Dedifferentiated amniotic fluid mesenchymal stem cell (primary cell): ENCODE data around the gene EDA.
"Not testable (repeated sequence)": the region's sequence is repeated elsewhere in the genome, so short reads cannot be mapped to it uniquely, and the experiment has no call there.

ENCODE experiments used
- DNase-seq: peaks from one replicate; pipeline ENCODE4 v3.0.0-alpha.2; 2016; ENCODE audit errors: extremely low spot score

Gene EDA

DNA sequence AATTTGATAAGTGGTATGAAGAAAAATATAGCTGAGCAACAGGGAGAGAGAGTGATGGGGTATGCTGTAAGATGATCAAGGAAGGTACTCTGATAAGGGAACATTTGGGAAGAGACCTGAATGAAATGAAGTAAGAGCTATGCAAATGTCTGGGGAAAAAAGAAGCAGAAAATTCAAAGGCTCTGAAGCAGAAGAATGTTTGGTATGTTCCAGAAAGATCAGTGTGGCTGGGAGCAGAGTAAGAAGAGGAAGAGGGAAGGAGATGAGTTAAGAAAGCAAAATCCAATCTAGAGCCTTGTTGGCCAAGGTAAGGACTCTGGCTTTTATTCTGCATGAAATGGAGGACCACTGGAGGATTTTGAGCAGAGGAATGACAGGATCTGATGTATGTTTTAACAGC lies 343.8 kb downstream of the EDA start:
- no peak for DNase-seq

DNA sequence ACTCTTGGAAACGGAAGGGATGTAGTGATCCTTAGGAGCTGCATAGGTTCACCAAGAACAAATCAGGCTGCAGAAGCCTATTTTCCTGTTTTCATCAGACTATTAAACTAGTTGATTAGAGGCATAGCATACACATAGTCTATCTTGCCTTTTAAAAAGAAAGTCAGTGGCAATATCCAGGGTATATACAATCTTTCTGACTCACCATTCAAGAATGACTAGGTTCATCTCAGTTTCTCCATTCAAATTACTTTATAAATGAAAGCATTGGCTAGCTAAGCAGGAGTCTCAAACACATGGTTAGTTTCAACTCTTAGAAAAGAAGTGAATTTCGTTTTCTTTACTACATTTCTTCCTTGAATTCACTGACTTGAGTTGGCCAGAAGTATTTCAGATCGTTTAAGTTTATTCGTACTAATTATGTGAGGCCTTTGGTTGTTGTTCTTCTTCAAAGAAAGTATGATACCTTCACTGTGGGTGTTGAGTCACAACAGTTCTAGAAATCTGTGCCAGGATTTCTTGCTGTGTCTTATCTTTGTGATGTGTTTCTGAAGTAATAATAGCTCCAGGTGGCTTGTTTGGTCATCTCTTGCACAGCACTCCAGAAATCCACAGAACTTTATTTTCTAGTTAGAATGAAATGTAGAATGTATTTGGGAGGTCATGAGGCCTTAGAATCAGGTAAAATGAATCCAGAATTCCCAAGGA lies 345.6 kb downstream of the EDA start:
- no peak for DNase-seq

GRCh38 chrX:69968950-69969349 lies 353.0 kb downstream of the EDA start:
- no peak for DNase-seq

DNA sequence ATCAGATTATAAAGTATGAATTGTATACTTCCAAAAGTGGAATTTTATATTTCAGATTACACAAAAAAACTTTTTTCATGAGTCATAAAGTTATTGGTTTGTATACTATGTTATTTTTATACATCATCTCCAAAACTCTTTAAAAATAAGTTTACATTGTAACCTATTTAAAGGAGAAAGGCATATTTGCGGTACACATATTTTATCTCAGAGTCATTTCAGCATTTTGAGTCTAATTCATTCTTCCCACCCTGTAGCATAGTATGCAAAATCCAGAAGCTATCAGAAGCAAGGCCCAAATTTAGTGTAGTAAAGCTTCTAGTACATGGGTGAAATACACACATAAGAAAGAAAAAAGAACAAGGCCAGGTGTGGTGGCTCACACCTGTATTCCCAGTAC lies 353.5 kb downstream of the EDA start:
- no peak for DNase-seq

GRCh38 chrX:69987691-69988090 lies 371.8 kb downstream of the EDA start:
- DNase-seq, result no peak

GRCh38 chrX:69988955-69989394 lies 373.1 kb downstream of the EDA start:
- no peak for DNase-seq

DNA sequence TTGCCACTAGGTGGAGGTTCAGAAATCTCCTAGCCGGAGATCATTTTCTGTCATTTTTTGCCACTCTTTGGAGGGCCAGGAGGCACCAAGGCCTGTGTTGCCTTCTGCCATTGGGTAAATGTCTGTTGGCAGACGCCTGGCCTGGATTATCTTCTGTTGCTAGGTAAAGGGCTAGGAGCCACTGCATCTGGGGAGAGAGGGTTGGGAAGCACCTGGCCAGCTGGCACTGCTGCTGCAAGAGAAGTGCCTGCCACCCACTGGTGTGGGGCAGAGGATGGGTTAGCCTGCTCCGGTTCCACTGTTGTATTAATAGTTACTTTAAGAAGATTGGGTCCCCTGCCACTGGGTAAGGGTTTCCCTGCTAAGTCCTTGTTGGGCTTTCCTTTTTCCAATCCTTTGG lies 375.8 kb downstream of the EDA start:
- no peak for DNase-seq

GRCh38 chrX:69993494-69993893 lies 377.6 kb downstream of the EDA start:
- DNase-seq, result no peak

- DNase-seq, result no peak
Measured at GRCh38 chrX:69995362-69996112, 379.6 kb downstream of the EDA start.

DNA sequence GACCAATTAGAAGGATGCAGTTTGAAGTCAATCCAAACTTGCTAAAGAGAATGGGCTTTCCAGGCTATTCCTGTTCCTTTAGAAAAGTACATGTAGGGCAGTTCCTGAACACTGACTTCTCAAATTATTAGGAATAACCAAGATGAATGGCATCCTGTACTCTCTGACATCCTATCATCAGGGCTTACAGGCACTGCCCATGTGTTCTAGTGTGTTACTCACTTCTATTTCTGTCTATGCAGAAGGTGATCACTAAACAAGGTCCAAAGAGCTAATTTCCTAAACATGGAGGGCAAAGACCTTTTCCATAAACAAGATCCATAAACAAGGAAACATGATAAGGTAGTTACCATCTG lies 380.2 kb downstream of the EDA start:
- no peak for DNase-seq

DNA sequence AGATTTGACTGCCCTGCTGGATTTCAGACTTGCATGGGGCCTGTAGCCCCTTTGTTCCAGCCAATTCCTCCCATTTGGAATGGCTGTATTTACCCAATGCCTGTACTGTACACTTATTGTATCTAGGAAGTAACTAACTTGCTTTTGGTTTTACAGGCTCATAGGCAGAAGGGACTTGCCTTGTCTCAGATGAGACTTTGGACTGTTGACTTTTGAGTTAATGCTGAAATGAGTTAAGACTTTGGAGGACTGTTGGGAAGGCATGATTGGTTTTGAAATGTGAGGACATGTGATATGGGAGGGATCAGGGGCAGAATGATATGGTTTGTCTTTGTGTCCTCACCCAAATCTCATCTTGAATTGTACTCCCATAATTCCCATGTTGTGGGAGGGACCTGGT lies 382.4 kb downstream of the EDA start:
- not testable (repeated sequence) for DNase-seq

DNA sequence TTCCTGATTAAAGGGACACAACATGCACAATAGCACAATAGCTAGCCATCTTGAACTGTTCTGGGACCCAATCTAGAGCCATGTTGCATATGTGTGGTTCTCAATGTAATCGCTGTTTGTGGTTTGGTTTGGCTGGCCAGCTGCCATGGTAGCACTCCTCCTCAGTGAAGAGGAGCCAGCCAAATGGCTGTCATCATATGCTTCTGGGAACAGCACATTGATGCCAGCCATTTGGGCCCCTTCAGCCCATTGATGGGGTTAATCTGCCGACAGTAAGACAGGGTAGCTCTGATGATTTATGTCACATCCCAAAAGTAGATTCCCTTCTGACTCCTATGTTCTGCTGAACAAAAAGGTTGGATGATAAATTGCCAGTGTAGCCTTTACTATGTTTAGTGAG lies 385.4 kb downstream of the EDA start:
- DNase-seq, result no peak

GRCh38 chrX:70001708-70002341 lies 385.9 kb downstream of the EDA start:
- no peak for DNase-seq

- DNase-seq, result no peak
Measured at GRCh38 chrX:70007946-70008345, 392.0 kb downstream of the EDA start.

DNA sequence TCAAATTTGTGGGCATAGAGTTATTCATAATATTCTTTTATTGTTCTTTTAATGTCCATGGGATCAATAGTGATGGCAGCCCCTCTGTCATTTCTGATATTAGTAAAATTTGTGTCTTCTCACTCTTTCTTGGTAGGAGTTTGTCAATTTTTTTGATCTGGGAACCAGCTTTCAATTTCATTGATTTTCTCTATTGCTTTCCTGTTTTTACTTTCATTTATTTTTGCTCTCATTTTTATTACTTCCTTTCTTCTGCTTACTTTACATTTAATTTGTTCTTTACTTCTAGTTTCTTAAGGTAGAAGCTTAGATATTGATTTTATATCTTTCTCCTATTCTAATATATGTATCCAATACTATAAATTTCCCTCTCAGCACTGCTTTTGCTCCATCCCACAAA lies 393.1 kb downstream of the EDA start:
- no peak for DNase-seq

DNA sequence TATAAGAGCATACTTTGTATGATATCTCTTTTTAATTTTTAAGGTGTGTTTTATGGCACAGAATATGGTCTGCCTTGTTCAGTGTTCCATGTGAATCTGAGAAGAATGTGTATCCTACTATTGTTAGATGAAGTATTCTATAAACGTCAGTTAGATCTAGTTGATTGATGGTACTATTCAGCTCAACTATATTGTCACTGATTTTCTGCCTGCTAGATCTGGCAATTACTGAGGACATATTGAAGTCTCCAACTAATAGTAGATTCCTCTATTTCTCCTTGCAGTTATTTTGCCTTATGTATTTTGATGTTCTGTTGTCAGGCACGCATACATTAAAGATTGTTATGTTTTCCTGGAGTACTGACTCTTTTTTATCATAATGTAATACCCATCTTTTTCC lies 394.1 kb downstream of the EDA start:
- no peak for DNase-seq

- DNase-seq, result no peak
Measured at GRCh38 chrX:70012756-70013155, 396.8 kb downstream of the EDA start.

- DNase-seq, result no peak
Measured at GRCh38 chrX:70013466-70014381, 397.8 kb downstream of the EDA start.

GRCh38 chrX:70016513-70016912 lies 400.6 kb downstream of the EDA start:
- no peak for DNase-seq

DNA sequence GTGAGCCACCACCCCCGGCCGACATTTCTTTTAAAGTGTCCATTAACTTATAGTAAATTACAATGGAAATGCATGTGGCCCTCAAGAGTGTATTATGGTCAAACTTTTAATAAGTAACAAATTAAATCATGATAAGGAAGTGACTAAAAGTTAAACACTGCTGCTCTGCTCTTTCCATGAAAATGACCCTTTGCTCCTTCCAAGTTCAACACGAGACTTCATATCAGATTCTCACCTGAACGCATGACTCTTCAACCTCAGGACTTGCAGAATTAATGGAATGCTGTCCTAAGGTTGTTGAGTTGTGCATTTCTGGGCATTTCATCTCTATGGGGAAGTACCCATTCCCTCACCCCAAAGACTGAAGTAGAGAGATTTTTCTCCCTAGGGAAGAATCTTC lies 406.7 kb downstream of the EDA start:
- DNase-seq, result no peak

- no peak for DNase-seq
Measured at GRCh38 chrX:70025464-70025863, 409.6 kb downstream of the EDA start.
